ENCODE results near the gene NELFB.
A peak's percentile ranks its signal among the peaks of the same experiment; 100 is the strongest.

Gene NELFB

DNA sequence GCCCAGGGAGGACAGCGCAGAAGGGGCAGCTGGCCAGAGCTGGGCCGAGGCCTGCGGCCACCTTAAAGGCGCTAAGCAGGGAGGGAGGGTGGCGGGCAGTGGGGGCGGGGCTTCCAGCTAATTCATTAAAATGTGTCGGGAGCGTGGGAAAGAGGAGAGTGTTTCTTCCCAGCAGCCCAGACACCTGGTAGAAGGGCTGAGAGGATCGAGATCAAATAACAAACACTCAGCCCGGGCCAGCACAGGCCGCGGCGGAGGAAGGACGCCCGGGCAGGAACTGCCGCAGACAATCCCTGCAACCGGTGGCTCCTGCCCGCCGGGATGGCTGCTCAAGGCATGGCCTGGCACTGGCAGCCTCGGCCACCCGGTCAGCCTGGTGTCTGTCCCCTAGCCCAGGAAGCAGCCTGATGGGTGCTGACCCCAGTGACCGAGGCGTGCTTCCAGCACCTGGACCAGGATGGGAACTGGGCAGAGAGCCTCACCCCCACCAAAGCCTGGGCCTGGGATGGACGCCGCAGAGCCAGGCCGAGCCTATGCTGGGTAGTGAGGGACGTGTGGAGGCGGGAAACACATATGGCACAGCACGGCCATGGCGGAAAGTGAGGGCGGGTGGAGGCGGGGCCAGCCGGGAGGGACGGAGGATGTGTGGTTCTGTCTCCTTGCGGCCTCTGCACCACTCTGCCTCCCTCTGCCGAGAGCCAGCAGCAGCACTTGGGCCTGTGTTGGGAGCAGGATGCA is 50.1 kb downstream of the NELFB start:
- DNase-seq: peak; percentile 58

DNA sequence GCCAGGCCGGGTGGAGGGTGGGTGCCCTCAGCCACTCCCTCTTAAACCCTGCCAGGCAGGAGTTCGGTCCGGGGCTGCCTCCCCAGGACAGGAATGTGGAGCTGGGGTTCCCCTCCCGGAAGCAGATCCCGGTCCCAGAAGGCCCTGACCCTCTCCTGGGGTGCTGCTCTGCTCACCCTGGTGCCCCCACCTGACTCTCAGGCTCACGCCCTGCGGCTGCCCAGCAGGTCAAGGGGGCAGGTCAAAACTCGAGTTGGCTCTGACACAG is 50.6 kb downstream of the NELFB start:
- no peak for DNase-seq

DNA sequence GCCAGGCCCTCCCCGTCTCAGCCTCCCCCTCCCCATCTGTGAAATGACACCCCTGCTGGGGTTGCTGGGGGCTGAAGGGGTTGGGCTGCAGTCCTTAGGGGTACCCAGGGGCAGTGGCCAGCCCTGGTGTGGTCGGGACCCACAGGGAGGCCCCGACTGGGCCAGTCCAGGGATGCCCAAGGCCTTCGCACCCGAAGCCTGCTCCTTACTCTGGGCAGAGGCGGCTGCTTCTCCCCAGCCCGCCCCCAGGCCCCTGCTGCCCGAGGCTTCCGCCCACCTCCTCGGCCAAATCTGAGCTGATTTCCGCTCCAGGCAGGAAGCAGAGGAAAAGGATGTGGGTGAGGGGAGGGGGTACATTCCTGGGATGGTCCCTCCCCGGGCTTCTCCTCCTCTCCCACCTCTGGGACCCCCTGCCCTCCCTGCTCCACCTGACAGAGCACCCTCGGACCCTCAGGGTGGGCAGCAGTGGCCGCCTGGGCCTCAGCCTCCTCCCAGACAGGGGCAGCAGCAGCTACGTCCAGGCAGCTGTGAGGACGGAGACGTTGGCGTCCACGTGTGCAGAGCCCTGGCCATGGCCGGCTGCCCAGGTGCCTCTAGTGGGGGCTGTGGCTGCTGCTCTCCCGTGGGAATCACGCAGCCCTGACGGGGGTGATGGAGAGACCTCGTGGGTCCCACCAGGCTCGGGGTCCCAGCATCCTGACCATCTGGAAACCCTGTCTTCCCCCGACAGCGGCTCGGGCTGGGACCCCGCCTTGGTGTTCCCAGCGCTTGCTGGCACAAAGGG is 51.1 kb downstream of the NELFB start:
- no peak for DNase-seq

DNA sequence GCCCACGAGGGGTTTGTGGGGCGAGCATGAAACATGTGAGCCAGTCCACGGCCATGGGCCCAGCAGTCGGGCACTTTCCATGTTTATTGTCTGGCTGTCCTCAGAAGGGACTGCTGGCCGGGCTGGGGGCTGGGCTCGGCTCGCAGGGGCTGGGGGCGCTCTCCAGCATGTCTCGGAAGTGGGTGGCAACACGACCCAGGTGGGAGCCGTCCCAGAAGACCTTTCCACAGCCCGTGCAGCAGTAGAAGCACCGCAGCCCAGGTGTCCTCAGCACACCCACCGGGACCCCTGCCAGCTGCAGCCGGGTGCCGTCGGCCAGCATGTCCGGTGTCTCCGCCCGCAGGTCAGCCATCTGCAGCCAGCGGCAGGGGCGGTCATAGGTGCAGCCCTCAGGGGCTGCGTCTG is 51.7 kb downstream of the NELFB start:
- DNase-seq: no peak

DNA sequence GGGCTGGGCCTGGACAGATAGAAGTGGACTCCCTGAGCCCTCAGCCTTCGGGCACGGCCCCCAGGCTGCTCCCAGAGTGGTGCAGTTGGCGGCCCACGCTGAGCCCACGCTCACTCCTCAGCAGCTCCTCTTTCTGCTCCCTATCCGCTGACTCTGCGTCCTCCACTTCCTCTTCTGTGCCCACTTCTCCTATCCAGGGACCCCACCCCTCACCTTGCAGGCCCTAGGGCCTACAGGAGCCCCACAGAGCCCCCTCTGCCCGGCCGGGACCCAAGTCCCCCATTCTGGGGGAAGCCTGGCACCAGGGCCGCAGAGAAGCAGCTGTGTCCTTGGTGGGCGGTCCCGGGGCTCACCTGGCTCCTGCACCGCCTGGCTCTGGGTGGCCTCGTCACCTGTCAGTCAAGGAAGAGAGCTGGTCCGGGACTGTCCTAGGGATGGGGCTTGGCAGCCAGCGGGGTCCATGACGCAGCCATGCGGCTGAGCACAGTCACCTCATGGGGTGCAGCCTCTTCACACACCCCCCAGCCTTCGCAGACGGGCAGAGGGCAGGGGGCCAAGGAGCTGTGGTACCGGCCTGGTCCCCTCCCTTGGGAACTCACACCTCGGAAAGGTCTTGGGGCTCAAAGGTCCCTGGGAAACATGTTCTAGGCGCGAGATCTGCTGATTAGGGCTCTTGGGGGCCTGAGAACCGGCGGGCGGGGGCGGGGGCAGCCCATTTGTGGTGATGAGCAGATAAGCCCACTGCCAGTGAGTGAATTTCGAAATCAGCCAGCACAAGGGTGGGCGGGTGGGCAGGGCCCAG is 52.3 kb downstream of the NELFB start:
- peak; percentile 21 for DNase-seq

DNA sequence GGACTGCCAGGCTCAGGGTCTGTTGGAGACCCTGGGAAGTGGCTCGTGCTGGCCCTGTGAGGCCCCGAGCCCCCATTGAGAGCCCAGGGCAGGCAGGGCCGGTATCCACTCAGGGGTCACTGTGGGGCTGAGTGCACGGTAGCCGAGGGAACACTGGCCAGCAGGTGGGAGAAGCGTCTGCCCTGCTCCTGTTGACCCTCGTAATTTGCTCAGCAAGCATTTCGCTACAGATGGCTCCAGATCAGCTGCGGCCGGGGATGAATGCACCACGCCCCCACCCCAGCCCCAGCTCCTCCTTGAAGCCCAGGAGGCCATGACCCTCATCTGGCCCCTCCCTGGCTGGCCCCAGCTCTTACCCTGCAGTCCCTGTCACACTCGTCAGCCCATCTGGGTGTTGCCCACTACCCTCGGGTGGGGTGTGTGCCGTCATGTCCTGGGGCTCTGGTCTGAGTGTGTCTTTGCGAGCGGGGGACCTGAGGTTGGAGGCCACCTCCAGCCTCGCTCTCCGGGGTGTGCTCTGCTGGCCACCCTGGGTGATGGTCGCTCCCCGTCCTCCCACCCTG is 53.0 kb downstream of the NELFB start:
- DNase-seq: no peak

DNA sequence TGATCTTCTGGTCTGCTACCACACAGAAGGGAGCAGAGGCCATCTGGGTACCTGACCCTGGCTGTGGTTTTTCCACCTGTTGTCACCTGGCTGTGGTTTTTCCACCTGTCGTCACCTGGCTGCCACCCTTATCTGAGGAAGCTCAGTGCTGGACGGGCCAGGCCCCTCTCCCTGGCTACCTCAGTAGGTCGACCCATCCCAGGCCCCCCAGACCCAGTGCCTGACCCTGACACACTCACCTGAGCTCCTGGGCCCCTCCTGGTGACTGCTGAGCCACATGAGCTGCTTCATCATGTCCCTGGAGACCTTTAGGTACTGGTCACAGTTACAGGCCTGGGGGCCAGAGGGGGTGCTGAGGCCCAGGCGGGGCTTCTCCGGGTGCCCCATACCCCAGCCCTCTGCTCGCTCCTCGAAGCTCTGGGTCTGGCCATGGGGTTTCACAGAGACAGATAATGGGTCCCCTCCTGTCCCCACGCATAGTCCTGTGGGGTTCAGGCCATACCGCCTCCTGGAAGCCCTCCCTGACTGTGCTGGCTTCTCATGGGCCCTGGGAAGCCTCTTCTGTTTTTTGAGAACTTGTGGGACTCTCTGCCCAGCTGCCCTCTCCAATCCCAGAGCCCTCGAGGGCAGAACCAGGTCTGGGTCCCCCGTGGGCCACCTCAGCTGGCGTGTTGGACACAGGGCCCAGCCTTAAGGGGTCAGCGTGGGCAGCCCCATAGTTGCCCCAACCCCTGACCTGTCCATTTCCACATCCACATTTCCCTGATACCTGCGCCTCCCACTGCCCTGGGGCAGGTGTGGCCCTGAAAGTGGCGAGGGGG is 54.5 kb downstream of the NELFB start:
- no peak for DNase-seq

DNA sequence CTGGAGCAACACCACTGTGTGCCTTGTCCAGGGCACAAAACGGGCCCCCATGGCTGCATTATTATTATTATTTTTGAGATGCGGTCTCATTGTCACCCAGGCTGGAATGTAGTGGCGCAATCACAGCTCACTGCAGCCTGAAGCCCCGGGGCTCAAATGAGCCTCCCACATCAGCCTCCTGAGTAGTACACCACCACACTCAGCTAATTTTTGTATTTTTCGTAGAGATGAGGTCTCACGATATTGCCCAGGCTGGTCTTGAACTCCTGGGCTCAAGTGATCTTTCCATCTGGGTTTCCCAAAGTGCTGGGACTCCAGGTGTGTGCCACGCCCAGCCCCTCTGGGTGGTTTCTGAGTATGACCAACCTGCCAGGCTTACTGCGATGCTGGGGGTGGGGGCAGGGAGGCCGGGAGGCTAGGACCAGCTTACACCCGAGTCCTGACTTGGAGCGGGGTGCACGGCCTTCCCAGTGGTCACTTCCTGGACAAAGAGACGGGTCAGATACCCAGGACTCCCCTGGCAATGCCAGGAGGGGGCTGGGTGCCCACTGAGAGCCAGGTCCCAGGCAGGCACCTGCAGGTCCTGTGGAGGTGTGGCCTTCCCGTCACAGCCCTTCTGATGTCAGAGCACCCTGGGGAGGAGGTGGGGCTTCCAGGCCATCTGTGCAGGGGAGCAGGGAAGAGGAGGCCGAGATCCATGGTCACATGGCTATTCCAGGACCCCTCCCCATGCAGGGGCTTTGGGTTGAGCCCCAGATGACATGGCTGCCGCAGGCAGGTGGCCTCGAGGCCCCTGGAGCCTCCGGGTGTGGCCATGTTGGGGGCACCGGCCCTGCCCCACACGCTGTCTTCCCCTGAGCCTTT is 55.3 kb downstream of the NELFB start:
- DNase-seq: no peak

DNA sequence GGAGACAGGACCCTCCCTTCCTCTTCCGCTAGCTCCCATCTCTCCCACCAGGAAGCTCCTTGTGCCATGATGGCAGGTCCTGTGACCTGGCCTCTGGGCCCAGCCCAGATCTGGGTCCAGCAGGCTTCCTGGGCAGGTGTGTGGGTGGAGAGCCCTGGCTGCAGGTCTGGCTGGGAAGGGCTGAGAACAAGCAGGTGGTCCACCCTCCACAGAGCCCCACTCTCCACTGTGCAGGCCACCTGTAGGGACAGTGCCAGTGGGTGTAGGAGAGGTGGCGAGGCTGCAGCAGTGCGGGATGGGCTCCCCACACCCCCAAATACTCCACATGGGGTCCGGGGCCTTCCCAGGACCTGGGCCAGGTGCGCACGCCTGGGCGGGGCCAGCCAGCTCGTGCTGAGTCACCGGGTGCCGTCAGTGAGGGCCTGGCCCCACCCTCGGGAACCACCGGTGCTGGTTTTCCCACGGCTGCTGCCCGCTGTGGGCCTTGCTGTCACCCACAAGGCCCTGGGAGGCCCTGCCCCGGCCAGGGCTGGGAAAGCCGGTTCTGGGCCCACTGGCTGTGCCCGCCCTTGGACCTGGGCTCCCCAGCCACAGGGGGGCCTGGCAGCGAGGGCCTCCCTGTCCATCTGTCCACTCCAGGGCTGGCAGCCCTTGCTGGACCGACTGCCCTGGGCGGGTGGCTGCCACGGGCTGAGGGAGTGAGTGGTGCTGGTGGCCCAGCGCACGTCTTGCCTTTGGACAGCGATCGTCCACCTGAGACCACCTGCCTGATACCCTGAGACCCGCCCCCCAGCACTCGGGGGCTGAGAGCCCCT is 56.3 kb downstream of the NELFB start:
- no peak for DNase-seq

DNA sequence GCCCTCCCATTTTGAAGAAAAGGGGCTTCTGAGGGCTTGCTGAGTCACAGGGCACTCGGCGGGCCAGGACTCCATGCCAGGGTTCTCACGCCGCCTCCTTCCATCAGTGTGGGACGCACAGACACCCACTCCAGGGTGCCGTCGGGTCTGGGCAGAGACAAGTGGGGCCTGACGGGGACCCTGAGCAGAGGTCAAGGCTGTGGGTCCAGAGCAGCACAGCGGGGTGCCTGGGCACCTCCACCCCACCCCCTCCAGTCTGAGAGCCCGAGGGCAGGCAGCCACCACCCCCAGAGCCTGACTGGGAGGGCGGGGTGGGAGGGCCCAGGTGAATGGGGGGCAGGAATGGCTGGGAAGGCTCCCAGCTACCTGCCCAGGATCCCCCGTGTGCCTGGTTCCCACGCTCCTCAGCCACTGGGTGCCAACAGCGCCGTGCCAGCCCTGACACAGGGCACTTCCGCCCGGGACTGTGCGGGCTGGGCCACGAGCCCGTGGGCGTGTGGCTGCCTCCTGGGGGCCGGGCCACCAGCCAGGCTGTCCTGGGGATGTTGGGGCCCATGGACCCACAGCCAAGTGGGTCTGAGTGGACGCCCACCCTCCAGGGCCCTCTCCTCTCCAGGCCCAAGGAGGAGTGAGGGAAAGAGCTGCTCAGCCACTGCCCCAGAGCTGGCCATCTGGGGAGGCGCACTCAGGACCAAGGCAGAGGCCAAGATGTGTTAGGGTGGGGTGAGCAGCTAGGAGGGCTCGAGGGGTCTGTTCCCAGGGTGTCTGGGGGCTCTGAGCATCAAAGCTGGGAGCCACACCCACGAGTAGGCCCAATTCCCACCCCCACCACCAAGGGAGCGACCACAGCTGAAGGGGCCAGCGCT is 57.1 kb downstream of the NELFB start:
- no peak for DNase-seq

DNA sequence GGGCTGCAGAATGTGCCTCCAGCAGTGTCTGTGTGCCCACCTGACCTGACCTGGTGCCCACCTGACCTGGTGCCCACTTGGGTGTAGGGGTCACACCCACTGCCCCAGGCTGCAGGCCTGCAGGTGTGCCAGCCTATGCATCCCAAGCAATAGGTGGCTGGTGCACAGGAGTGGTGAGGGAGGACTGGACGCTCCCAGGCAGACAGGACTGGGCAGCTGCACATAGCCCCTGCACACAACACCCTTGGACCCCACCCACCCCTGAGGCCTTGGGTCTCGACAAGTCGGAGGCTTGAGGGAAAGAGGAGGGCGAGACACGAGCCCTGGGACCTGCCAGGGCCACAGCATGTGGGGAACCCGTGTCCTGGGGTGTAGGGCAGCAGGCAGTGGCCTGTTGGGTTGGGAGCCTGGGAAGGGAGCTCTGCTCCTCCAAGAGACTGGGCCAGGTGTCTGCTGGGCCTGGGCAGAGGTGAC is 57.8 kb downstream of the NELFB start:
- DNase-seq: no peak

DNA sequence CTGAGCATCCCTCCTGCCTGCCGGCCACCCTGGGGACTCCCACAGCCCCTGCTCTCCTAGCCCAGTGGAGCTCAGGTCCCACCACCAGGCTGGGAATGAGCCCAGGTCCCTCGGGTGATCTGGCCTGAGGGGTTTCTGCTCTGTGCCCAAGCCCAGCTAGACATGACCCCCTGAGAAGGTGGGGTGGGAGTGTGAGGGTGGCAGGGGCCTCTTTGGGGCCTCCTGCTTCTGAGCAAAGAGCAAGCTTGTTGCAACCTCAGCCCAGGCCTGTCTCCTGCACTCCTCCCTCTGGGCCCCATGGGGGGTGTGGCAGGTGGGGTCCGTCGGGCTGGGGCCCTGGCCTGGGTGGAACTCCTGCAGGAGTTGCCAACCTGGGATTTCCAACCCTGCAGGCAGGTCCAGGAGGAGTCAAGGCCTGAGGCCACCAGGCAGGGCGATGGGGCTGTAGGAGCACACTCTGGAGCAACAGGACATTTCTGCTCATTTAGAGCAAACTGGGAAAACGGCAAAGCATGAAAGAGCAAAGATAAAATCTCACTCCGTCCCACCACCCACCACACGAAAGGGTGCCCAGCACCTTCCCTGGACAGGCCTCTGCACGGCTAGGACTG is 58.3 kb downstream of the NELFB start:
- DNase-seq: no peak

DNA sequence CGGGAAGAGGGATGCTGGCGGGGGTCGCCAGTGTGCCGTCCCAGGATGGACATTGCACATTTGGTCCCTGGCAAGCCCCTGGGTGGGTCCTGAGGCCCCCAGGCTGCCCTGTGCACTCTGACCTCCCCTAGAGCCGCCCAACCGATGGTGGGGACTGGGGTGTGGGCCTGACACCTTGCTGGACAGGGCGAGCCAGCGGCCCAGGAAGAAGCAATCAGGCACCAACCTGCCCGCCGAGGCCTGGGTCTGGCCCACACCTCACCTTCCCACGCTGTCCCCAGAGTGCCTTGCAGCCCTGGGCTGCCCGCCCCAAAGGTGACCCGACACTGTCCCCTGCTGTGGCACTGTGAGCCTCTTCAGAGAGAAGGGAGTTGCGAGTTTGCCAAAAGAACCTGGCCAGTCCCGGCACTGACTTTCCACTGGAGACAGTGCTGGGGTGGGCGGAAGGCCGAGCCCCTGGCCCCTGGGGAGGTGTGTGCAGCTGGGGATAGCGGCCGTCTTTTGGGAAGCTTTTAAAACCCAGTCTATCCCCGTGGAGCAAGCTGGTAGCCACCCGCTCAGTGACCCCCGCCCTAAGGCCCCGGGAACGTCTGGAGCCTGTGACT is 58.9 kb downstream of the NELFB start:
- DNase-seq: no peak

DNA sequence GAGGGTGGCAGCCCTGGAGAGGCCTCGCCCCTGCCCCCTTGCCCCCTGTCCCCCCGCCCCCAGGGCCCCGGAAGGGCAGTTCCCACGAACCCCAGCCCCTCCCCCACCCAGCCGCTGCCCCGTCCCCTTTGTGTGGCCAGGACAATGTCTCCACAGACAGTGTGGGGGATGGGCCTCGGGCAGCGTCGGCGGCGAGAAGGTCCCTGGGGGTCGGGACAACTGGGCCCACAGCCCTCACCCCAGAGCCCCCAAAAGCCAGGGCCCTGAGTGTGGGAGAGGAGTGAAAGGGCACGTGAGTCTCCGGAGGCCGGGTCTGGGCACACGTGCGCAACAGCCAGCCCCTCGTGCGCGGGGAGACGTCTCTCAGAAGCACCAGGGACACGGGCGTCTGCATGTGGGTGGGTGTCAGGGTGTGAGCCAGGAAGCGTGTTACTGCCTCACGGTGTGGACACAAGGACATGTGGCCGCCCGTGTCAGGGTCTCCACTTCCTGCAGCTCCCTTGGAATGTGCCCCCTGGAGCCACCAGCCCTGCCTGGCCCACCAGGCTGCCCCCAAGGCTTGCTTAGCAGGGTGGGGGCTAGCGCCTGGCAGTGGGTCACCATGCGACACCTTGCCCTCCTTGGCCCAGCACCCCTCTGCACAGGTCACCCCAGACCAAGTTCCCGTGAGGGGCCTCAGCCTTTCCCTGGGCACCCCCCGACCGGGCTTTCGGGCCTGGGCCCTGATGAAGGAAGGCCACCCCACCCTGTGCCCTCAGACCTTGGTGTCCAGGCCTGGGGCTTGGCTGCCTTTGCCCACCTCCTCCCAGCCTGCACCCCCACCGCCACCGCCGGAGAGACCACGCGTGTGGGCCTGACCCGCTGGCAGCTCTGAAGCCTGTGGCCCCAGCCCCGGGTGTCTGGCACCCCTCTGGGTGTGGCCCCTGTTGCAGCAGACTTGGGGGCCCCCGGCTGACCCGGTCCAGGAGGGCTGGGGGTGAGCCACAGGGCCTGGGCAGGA is 59.7 kb downstream of the NELFB start:
- DNase-seq: no peak

DNA sequence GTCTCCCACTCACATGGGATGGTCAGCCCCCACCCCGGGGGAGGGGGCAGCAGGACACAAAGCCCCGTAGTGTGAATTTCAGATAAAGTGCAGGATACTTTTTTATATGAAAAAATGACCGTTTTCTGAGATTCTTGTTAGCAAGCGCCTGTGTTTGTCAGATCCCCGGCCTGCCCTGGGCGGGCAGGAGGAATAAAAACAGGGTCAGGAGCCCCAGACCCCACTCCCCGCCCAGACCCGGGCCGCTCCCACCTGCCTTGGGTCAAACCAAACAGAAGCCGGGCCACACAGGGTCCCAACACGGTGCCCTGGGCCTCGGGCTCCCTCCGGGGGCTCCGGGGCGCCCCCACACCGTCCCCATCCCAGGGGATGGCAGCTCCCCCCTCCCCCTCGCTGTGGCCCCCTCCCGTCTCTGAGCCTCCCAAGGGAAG is 60.5 kb downstream of the NELFB start:
- DNase-seq: no peak

DNA sequence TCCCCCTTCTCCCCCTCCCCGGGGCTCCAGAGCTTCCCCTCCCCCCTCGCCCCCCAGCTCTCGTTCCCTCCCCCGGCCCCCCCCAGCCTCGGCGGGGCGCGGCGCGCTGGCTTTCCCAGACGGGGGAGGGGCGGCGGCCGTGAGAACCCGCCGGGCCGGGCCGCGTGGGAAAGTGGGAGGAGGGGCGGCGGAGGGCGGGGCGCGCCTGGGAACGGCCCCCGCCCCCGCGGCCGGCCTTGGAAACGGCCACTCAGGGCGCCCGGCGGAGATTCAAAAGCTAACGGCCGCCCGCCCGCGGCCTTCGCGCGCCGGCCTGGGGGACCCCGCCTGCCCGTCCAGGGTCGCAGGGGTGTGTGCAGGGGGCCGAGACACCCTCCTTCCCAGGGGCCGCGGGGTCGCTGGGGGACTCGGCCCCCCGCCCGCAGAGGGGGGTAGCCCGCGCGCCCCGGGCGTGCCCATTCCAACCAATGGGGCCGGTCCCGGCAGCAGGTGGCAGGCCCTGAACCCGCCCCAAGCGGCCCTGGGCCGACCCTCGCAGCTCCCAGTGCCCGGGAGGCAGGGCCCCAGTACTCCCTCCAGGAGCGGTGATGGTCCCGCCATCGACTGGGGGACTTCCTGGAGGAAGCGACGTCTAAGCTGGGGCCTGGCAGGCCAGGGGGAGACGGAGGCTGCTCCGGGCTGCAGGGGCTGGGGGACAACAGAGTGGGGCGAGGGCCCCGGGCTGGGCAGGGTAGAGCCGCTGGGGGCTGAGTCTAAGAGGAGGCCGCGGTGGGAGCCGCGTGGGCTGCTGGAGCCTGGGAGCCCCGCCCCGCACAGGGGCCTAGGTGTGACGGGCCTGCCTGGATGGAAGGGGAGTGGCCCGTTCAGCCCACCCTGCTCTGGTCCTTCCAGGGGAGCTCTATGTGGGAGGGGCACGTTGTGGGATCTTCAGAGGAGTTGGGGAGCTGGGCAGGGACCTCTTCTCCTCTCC is 61.2 kb downstream of the NELFB start:
- peak; percentile 3 for DNase-seq
